PC-9 (cell line): Measurements from ENCODE around the gene KNCN. TPM values are rescaled to one million over a fixed set of nuclear protein-coding genes. Genes with fewer than 3 reads are reported as not detected.

Experiments
- BruUV-seq: library from RNA; stranded (reverse); fragments of 400-500 nt; replicated peaks from 2 replicates; lab custom pipeline; 2021; lab: Mats Ljungman, UMichigan
- CTCF ChIA-PET: fragments of 300-600 bp; sonication (Branson Sonifier 250); formaldehyde crosslinking; loops from one replicate; lab custom pipeline; 2022; ENCODE audit warnings: antibody characterized with exemption; lab: Charles Lee
- POLR2A ChIA-PET: fragments of 300-600 bp; sonication (Branson Sonifier 250); formaldehyde crosslinking; loops from one replicate; lab custom pipeline; 2022; ENCODE audit warnings: antibody characterized with exemption; ENCODE audit not compliant: unreplicated experiment; lab: Charles Lee
- DNase-seq, 2 experiments: peaks; one replicate each; pipeline versions ENCODE4 v3.0.0 to v3.0.0-alpha.2; 2015 to 2022; ENCODE audit warnings: mixed read lengths in 1 of 2
- H2AFZ ChIP-seq: fragments of 200-600 bp; sonication (generic); 2 replicates; pipeline ENCODE4 v1.8.1; 2017; ENCODE audit warnings: antibody characterized with exemption
- H3F3A ChIP-seq: fragments of 200-600 bp; sonication (generic); 2 replicates; pipeline ENCODE4 v1.8.1; 2017; ENCODE audit warnings: antibody characterized with exemption, mild to moderate bottlenecking, low read depth; ENCODE audit not compliant: insufficient read depth
- H3K27ac ChIP-seq: fragments of 200-600 bp; sonication (generic); 2 replicates; pipeline ENCODE4 v1.6.1; 2016; ENCODE audit warnings: mixed run types
- H3K27me3 ChIP-seq: fragments of 200-600 bp; sonication (generic); 2 replicates; pipeline ENCODE4 v1.6.1; 2016; ENCODE audit warnings: low read depth, mixed run types; ENCODE audit not compliant: insufficient read depth
- H3K36me3 ChIP-seq: fragments of 200-600 bp; sonication (generic); 2 replicates; pipeline ENCODE4 v1.6.1; 2016; ENCODE audit warnings: low read depth, mixed run types
- H3K4me1 ChIP-seq: fragments of 200-600 bp; sonication (generic); replicated peaks from 2 replicates; pipeline ENCODE4 v1.6.1; 2016; ENCODE audit warnings: mixed run types; ENCODE audit not compliant: insufficient read depth
- H3K4me2 ChIP-seq: fragments of 200-600 bp; sonication (generic); 2 replicates; pipeline ENCODE4 v1.6.1; 2017; ENCODE audit warnings: mixed run types
- H3K4me3 ChIP-seq: fragments of 200-600 bp; sonication (generic); 2 replicates; pipeline ENCODE4 v1.6.1; 2016; ENCODE audit warnings: mixed run types
- H3K79me2 ChIP-seq: fragments of 200-600 bp; sonication (generic); 2 replicates; pipeline ENCODE4 v1.6.1; 2017; ENCODE audit warnings: low read depth, mixed run types
- H3K9me2 ChIP-seq: fragments of 200-600 bp; sonication (generic); 2 replicates; pipeline ENCODE4 v1.8.1; 2017; ENCODE audit warnings: mild to moderate bottlenecking; ENCODE audit not compliant: insufficient read depth
- H3K9me3 ChIP-seq: fragments of 200-600 bp; sonication (generic); 2 replicates; pipeline ENCODE4 v1.8.1; 2016; ENCODE audit warnings: low read depth; ENCODE audit not compliant: insufficient read depth
- H4K20me1 ChIP-seq: fragments of 200-600 bp; sonication (generic); 2 replicates; pipeline ENCODE4 v1.8.1; 2017; ENCODE audit not compliant: insufficient read depth
- EZH2 ChIP-seq: fragments of 200-600 bp; sonication (generic); IDR thresholded peaks from 2 replicates; pipeline ENCODE4 v1.8.0; 2017; ENCODE audit warnings: antibody characterized with exemption, low read depth
- intact Hi-C: fragments of 100-400 bp; cut with micrococcal nuclease; formaldehyde crosslinking; loops from one replicate; pipeline ENCODE4 v1.10.0; 2022; ENCODE audit not compliant: unreplicated experiment
- total RNA-seq: library from RNA; stranded (reverse); gene quantifications from 2 replicates; pipeline ENCODE4 v1.2.3, GENCODE V29; 2021
- TF ChIP-seq, protein P1 (sequence below): fragments of 200-600 bp; sonication (generic); conservative IDR thresholded peaks from 2 replicates; pipeline ENCODE4 v1.6.1; 2017; ENCODE audit warnings: mixed run types, antibody characterized with exemption, mild to moderate bottlenecking, moderate library complexity

KNCN gene
- total RNA-seq, 1 experiment from 2014 or later, result not detected

GRCh38 chr1:46554597-46555381 is 3.3 kb upstream of the KNCN start:
- Histone ChIP-seq H3K9me3 (no peaks in the 10 kb centered on the region), H4K20me1 (no peaks in the 10 kb centered on the region), H3K4me1 (0 out of 2 replicates have a peak, but pooled peaks cover 9% of the 10 kb centered on the region), H3K27ac (no peak overlapping the region), H3K4me3 (no peak overlapping the region), H3K36me3 (no peaks in the 10 kb centered on the region), H3K9me2 (no peaks in the 10 kb centered on the region), H3K4me2 (no peak overlapping the region), H2AFZ (no peak overlapping the region), H3K79me2 (no peaks in the 10 kb centered on the region), H3K27me3 (peaks cover 13% of the 10 kb centered on the region; the same call in 1 of the 2 replicates), H3F3A (peaks cover 6% of the 10 kb centered on the region; the same call in 1 of the 2 replicates)
- no peak for TF ChIP-seq EZH2
- TF ChIP-seq, protein P1, sequence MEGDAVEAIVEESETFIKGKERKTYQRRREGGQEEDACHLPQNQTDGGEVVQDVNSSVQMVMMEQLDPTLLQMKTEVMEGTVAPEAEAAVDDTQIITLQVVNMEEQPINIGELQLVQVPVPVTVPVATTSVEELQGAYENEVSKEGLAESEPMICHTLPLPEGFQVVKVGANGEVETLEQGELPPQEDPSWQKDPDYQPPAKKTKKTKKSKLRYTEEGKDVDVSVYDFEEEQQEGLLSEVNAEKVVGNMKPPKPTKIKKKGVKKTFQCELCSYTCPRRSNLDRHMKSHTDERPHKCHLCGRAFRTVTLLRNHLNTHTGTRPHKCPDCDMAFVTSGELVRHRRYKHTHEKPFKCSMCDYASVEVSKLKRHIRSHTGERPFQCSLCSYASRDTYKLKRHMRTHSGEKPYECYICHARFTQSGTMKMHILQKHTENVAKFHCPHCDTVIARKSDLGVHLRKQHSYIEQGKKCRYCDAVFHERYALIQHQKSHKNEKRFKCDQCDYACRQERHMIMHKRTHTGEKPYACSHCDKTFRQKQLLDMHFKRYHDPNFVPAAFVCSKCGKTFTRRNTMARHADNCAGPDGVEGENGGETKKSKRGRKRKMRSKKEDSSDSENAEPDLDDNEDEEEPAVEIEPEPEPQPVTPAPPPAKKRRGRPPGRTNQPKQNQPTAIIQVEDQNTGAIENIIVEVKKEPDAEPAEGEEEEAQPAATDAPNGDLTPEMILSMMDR, result no peak
- POLR2A ChIA-PET, result interaction anchor here (0.5 kb wide), 1 partner anchor 148 kb away, joined by 24 read pairs; no protein-coding TSS in a partner anchor
- CTCF ChIA-PET, result no interaction called here
- intact Hi-C loops, result no loop called here
- peak in 1 of 2 experiments; percentile 4 for DNase-seq
- BruUV-seq, result no TSS peak

DNA sequence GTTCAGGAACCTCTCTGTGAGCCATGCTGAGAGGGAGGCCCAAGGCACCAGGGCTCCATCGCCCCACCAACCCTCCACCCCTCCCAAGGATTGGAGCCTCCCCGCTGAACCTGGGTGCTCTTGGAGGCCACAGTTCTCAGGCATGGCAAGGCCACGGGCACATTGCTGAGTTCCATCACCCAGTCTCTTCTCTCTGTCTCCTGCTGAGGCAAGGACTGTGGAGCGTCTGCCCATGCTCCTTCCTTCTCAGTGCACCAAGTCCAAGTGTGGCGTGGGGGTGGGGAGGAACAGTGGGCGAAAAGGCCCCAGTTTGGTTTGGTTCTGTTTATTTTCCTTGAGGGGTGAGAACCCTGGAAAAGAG is 2.8 kb upstream of the KNCN start:
- H3F3A ChIP-seq, result peaks cover 6% of the 10 kb centered on the region; the same call in 1 of the 2 replicates
- H3K4me1 ChIP-seq, result 0 out of 2 replicates have a peak, but pooled peaks cover 9% of the 10 kb centered on the region
- H3K27me3 ChIP-seq, result peaks cover 13% of the 10 kb centered on the region; the same call in 1 of the 2 replicates
- no peak overlapping the region for H2AFZ ChIP-seq
- no peaks in the 10 kb centered on the region for H4K20me1 ChIP-seq
- H3K9me2 ChIP-seq, result no peaks in the 10 kb centered on the region
- TF ChIP-seq, protein P1, result no peak
- TF ChIP-seq EZH2, result no peak
- no TSS peak for BruUV-seq
- no peak overlapping the region for H3K4me3 ChIP-seq
- intact Hi-C loops, result no loop called here
- ChIA-PET CTCF (no interaction called here), POLR2A (no interaction called here)
- H3K4me2 ChIP-seq, result no peak overlapping the region
- no peak overlapping the region for H3K27ac ChIP-seq
- no peaks in the 10 kb centered on the region for H3K9me3 ChIP-seq
- DNase-seq, result no peak
- H3K79me2 ChIP-seq, result no peaks in the 10 kb centered on the region
- no peaks in the 10 kb centered on the region for H3K36me3 ChIP-seq

DNA sequence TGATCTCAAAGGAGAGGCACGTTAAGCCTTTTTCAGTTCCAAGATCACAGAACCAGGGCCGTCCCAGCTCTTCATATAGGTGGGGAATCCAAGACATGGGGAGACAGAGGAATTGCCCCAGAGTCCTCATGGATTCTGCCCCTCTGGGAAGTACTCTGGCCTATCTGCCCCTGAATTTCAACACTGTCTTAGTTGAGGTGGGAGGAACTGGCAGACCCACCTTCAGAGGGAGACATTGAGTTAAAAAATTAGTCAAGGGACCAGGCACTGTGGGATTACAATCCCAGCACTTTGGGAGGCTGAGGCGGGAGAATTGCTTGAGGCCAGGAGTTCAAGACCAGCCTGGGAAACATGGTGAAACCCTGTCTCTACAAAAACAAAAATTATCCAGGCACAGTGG is 2.1 kb upstream of the KNCN start:
- POLR2A ChIA-PET, result no interaction called here
- CTCF ChIA-PET, result no interaction called here

More for the DNA sequence above, 2.1 kb upstream of the KNCN start:
- Histone ChIP-seq H3K9me2 (no peaks in the 10 kb centered on the region), H3K4me1 (0 out of 2 replicates have a peak, but pooled peaks cover 9% of the 10 kb centered on the region), H4K20me1 (no peaks in the 10 kb centered on the region), H3K4me2 (no peak overlapping the region), H3K9me3 (no peaks in the 10 kb centered on the region), H3K27me3 (peaks cover 13% of the 10 kb centered on the region; the same call in 1 of the 2 replicates), H3K36me3 (no peaks in the 10 kb centered on the region), H3F3A (peaks cover 6% of the 10 kb centered on the region; the same call in 1 of the 2 replicates), H2AFZ (no peak overlapping the region), H3K4me3 (no peak overlapping the region), H3K79me2 (no peaks in the 10 kb centered on the region), H3K27ac (no peak overlapping the region)
- no peak for TF ChIP-seq EZH2
- TF ChIP-seq, protein P1, result no peak
- no TSS peak for BruUV-seq
- intact Hi-C loops, result no loop called here
- DNase-seq, result peak in 1 of 2 experiments; percentile 23
